Muscle layer of colon (tissue), 2 donors: ENCODE data around the gene CEBPG.

ENCODE experiments used
- H3K27ac ChIP-seq: one replicate; pipeline ENCODE4 v1.7.0; 2013; ENCODE audit warnings: low read depth, mild to moderate bottlenecking, low read length, moderate library complexity
- H3K27me3 ChIP-seq, 2 donors: one replicate each; pipeline ENCODE4 v1.7.0; 2013; ENCODE audit warnings: low read length in 2 of 2, mild to moderate bottlenecking in 2 of 2; ENCODE audit not compliant: insufficient read depth in 2 of 2, control insufficient read depth in 1 of 2
- H3K36me3 ChIP-seq: one replicate; pipeline ENCODE4 v1.7.0; 2013; ENCODE audit warnings: mild to moderate bottlenecking, low read length; ENCODE audit not compliant: insufficient read depth
- H3K4me1 ChIP-seq: one replicate; pipeline ENCODE4 v1.7.0; 2013; ENCODE audit warnings: mild to moderate bottlenecking, low read length; ENCODE audit not compliant: insufficient read depth
- H3K4me3 ChIP-seq, 2 donors: one replicate each; pipeline ENCODE4 v1.7.0; 2013; ENCODE audit warnings: low read length in 2 of 2, low read depth in 1 of 2, mild to moderate bottlenecking in 1 of 2, moderate library complexity in 1 of 2
- H3K9ac ChIP-seq: one replicate; pipeline ENCODE4 v1.7.0; 2013; ENCODE audit warnings: low read length
- H3K9me3 ChIP-seq: one replicate; pipeline ENCODE4 v1.7.0; 2013; ENCODE audit warnings: mild to moderate bottlenecking, low read length
- donor health status: abdominal sarcoma.
- donor health status: Adenocarcinoma of cecum.

CEBPG gene

GRCh38 chr19:33340991-33341390 lies 32.5 kb upstream of the CEBPG start:
- H3K4me1 ChIP-seq = peaks cover 9% of the 10 kb centered on the region
- no peaks in the 10 kb centered on the region for H3K36me3 ChIP-seq
- no peaks in the 10 kb centered on the region for H3K9me3 ChIP-seq
- H3K9ac ChIP-seq = no peak overlapping the region
- no peak overlapping the region for H3K4me3 ChIP-seq
- H3K27ac ChIP-seq = no peak overlapping the region
- H3K27me3 ChIP-seq = no peaks in the 10 kb centered on the region

GRCh38 chr19:33343301-33343700 lies 30.2 kb upstream of the CEBPG start:
- Histone ChIP-seq H3K36me3 (no peaks in the 10 kb centered on the region), H3K9me3 (no peaks in the 10 kb centered on the region)

DNA sequence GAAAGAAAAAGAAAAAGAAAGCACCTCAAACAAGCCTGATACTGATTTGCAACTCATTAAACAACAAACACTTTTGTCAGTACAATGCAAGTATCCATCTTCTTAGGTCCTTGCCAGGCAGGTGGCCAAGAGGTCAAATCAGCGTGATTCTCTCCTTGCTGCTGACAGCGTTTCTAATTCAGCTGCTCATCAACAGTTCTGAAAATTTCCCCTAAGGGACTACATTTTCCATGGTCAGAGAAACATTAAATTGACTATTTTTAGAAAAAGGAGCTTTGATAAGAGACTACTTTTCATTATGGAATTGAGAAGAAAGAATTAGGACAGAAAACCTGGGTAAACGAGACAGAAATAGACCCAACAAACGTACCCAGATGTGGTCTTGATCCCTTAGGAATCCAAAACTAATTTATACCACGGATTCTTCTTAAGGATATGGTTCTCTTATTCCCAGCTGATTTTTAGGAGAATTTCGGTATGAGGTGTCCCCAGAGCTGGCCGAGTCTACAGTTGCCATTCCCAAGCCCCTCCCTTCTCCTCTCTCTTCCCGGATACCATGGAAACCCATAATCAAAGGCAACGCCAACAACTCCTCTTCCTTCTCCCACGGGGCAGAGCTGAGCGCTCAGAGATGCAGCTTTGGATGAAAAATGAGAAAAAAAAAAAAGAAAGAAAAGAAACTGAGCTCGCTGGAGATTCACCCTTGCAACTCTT lies 29.5 kb upstream of the CEBPG start:
- no peak overlapping the region for H3K4me3 ChIP-seq
- H3K9me3 ChIP-seq = no peaks in the 10 kb centered on the region
- H3K9ac ChIP-seq = no peak overlapping the region
- no peaks in the 10 kb centered on the region for H3K27me3 ChIP-seq
- no peaks in the 10 kb centered on the region for H3K36me3 ChIP-seq
- no peak overlapping the region for H3K27ac ChIP-seq
- peaks cover 9% of the 10 kb centered on the region for H3K4me1 ChIP-seq

More at GRCh38 chr19:33343301-33343700, 30.2 kb upstream of the CEBPG start:
- Histone ChIP-seq H3K4me1 (peaks cover 9% of the 10 kb centered on the region), H3K27me3 (no peaks in the 10 kb centered on the region), H3K4me3 (no peak overlapping the region), H3K27ac (no peak overlapping the region), H3K9ac (no peak overlapping the region)

- no peaks in the 10 kb centered on the region for H3K27me3 ChIP-seq
- H3K9me3 ChIP-seq = no peaks in the 10 kb centered on the region
- H3K4me3 ChIP-seq = no peak overlapping the region
- no peaks in the 10 kb centered on the region for H3K36me3 ChIP-seq
- H3K4me1 ChIP-seq = peaks cover 9% of the 10 kb centered on the region
- H3K27ac ChIP-seq = no peak overlapping the region
- no peak overlapping the region for H3K9ac ChIP-seq
These were observed 29.0 kb upstream of the CEBPG start for GRCh38 chr19:33344573-33344925.

- no peaks in the 10 kb centered on the region for H3K9me3 ChIP-seq
- no peak overlapping the region for H3K4me3 ChIP-seq
- H3K9ac ChIP-seq = no peak overlapping the region
- no peak overlapping the region for H3K27ac ChIP-seq
- H3K27me3 ChIP-seq = no peaks in the 10 kb centered on the region
- no peaks in the 10 kb centered on the region for H3K36me3 ChIP-seq
- H3K4me1 ChIP-seq = peaks cover 9% of the 10 kb centered on the region
These were observed 28.3 kb upstream of the CEBPG start for GRCh38 chr19:33345163-33345562.

- no peak overlapping the region for H3K27ac ChIP-seq
- no peak overlapping the region for H3K9ac ChIP-seq
- H3K4me1 ChIP-seq = peaks cover 9% of the 10 kb centered on the region
- no peaks in the 10 kb centered on the region for H3K36me3 ChIP-seq
- no peak overlapping the region for H3K4me3 ChIP-seq
- no peaks in the 10 kb centered on the region for H3K27me3 ChIP-seq
- no peaks in the 10 kb centered on the region for H3K9me3 ChIP-seq
These were observed 26.8 kb upstream of the CEBPG start for GRCh38 chr19:33346665-33347064.

DNA sequence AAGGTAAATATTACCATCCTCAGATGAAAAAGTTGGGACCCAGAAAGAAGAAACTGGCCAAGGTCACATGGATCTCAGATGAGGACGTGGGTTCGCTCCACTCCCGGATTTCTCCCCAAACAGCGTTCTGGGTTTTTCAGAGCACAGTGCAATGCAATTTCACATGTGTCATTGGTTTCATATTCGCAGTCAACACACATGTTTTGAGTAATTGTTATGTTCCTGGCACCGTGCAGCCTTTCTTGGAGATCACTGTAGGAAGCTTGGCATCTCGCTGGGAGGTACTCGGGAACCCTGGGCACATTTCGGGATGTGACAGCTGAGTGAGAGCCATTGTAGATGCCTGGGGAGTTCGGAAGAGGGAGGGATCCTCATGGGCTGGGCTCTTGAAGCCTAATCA lies 26.2 kb upstream of the CEBPG start:
- Histone ChIP-seq H3K9me3 (no peaks in the 10 kb centered on the region), H3K27me3 (no peaks in the 10 kb centered on the region), H3K4me3 (no peak overlapping the region), H3K9ac (no peak overlapping the region), H3K27ac (no peak overlapping the region), H3K36me3 (no peaks in the 10 kb centered on the region), H3K4me1 (peaks cover 9% of the 10 kb centered on the region)

- Histone ChIP-seq H3K9ac (no peak overlapping the region), H3K36me3 (no peaks in the 10 kb centered on the region), H3K9me3 (no peaks in the 10 kb centered on the region), H3K27me3 (no peaks in the 10 kb centered on the region), H3K4me3 (no peak overlapping the region), H3K27ac (no peak overlapping the region), H3K4me1 (peaks cover 9% of the 10 kb centered on the region)
These were observed 25.1 kb upstream of the CEBPG start for GRCh38 chr19:33348301-33349010.

GRCh38 chr19:33349319-33350289 lies 23.9 kb upstream of the CEBPG start:
- Histone ChIP-seq H3K36me3 (no peaks in the 10 kb centered on the region), H3K9me3 (no peaks in the 10 kb centered on the region), H3K4me3 (no peak overlapping the region), H3K9ac (no peak overlapping the region), H3K4me1 (peaks cover 2% of the 10 kb centered on the region), H3K27me3 (no peaks in the 10 kb centered on the region), H3K27ac (no peak overlapping the region)

GRCh38 chr19:33350538-33351309 lies 22.8 kb upstream of the CEBPG start:
- H3K9me3 ChIP-seq = no peaks in the 10 kb centered on the region
- H3K9ac ChIP-seq = no peak overlapping the region
- no peaks in the 10 kb centered on the region for H3K4me1 ChIP-seq
- no peaks in the 10 kb centered on the region for H3K36me3 ChIP-seq
- no peaks in the 10 kb centered on the region for H3K27me3 ChIP-seq
- H3K4me3 ChIP-seq = no peak overlapping the region
- no peak overlapping the region for H3K27ac ChIP-seq

DNA sequence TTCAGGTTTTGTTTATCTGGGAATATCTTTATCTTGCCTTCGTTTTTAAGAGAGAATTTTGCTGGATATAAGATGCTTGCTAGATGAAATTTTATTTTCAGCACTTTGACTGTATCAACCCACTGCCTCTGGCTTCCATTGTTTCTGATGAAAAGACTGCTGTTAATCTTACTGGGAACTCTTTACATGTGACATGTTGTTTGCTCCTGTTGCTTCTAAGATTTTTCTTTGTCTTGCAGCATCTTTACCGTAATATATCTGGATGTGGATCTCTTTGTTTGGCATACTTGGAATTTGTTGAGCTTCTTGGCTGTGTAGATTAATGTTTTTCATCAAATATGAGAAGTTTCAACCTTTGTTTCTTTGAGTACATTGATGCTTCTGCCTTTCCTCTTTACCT lies 18.0 kb upstream of the CEBPG start:
- no peak overlapping the region for H3K27ac ChIP-seq
- no peak overlapping the region for H3K4me3 ChIP-seq
- no peaks in the 10 kb centered on the region for H3K36me3 ChIP-seq
- H3K27me3 ChIP-seq = no peaks in the 10 kb centered on the region
- no peaks in the 10 kb centered on the region for H3K9me3 ChIP-seq
- no peaks in the 10 kb centered on the region for H3K4me1 ChIP-seq
- H3K9ac ChIP-seq = no peak overlapping the region
